HepG2 (cell line): ENCODE data around the gene ZNF132. TPM values are rescaled to one million over a fixed set of nuclear protein-coding genes. Genes with fewer than 3 reads are reported as not detected.
A peak's percentile ranks its signal among the peaks of the same experiment; 100 is the strongest.

Experiments used
- ATAC-seq: fragments of 200-7000 bp; cut with Tn5 transposase; 3 replicates; pipeline ENCODE4 v1.9.1; 2020; ENCODE audit warnings: mild to moderate bottlenecking, moderate library complexity
- BruUV-seq: library from RNA; stranded (reverse); fragments of 400-500 nt; replicated peaks from 2 replicates; lab custom pipeline; 2021; lab: Mats Ljungman, UMichigan
- CTCF ChIA-PET: fragments of 300-600 bp; formaldehyde crosslinking; extraction: SDS; loops from one replicate; lab custom pipeline; 2021; ENCODE audit warnings: low total read pairs, inconsistent platforms, low intra/inter-chr PET ratio; lab: Yijun Ruan, JAX
- POLR2A ChIA-PET: fragments of 350-600 bp; sonication (Branson Sonifier 250); formaldehyde crosslinking; loops from one replicate; lab custom pipeline; 2020; ENCODE audit warnings: antibody characterized with exemption, inconsistent platforms; lab: Yijun Ruan, JAX
- DNase-seq: peaks from one replicate; pipeline ENCODE4 v3.0.0-alpha.2; 2015; ENCODE audit warnings: low spot score
- FAIRE-seq: peaks from 3 replicates; lab custom pipeline; 2011; peaks lifted over from hg19 to GRCh38; lab: Jason Lieb, UNC
- H2AFZ ChIP-seq: one replicate; pipeline ENCODE4 v1.6.1; 2011; ENCODE audit warnings: low read length, inconsistent platforms
- H3K27ac ChIP-seq: fragments of 300-600 bp; 3 replicates; pipeline ENCODE4 v1.8.0; 2011; ENCODE audit warnings: mixed run types, mild to moderate bottlenecking, mixed read lengths, low read length, inconsistent platforms; ENCODE audit not compliant: insufficient read depth; ENCODE audit errors: extremely low read length
- H3K27me3 ChIP-seq, 2 experiments: fragments of 200-600 bp in 1 of 2; 2 replicates in 1 of 2; 3 replicates in 1 of 2; pipeline versions ENCODE4 v1.6.0 to v1.8.0; 2011; ENCODE audit warnings: low read length in 2 of 2, mild to moderate bottlenecking in 2 of 2, moderate library complexity in 2 of 2, inconsistent platforms in 1 of 2; ENCODE audit not compliant: insufficient read depth in 2 of 2, control insufficient read depth in 1 of 2
- H3K36me3 ChIP-seq, 2 experiments: fragments of 200-600 bp in 1 of 2; replicated peaks in 1 of 2; 2 replicates in 1 of 2; 3 replicates in 1 of 2; pipeline versions ENCODE4 v1.5.1 to v1.8.0; 2011; ENCODE audit warnings: low read length in 2 of 2, inconsistent platforms in 1 of 2; ENCODE audit not compliant: insufficient read depth in 2 of 2, control insufficient read depth in 1 of 2
- H3K4me1 ChIP-seq: 2 replicates; pipeline ENCODE4 v1.5.1; 2012; ENCODE audit warnings: low read length, inconsistent platforms; ENCODE audit not compliant: insufficient read depth
- H3K4me2 ChIP-seq: 2 replicates; pipeline ENCODE4 v1.6.0; 2011; ENCODE audit warnings: low read depth, low read length, inconsistent platforms
- H3K4me3 ChIP-seq, 3 experiments: fragments of 200-600 bp in 1 of 3; sonication (generic), shearing (Covaris generic) in 1 of 3; replicated peaks in 1 of 3; 2 replicates each; pipeline ENCODE4 v1.5.1; 2011 to 2016; ENCODE audit warnings: low read length in 3 of 3, inconsistent platforms in 2 of 3, low read depth in 2 of 3, mild to moderate bottlenecking in 2 of 3, control low read depth in 1 of 3, mixed read lengths in 1 of 3; ENCODE audit not compliant: insufficient read depth in 1 of 3
- H3K79me2 ChIP-seq: one replicate; pipeline ENCODE4 v1.6.1; 2011; ENCODE audit warnings: low read length, inconsistent platforms; ENCODE audit not compliant: insufficient read depth
- H3K9ac ChIP-seq: 2 replicates; pipeline ENCODE4 v1.6.0; 2011; ENCODE audit warnings: mild to moderate bottlenecking, low read depth, low read length, inconsistent platforms; ENCODE audit not compliant: insufficient read depth
- H3K9me3 ChIP-seq: 2 replicates; pipeline ENCODE4 v1.5.1; 2012; ENCODE audit warnings: mild to moderate bottlenecking, low read length
- H4K20me1 ChIP-seq: 2 replicates; pipeline ENCODE4 v1.6.0; 2011; ENCODE audit warnings: inconsistent platforms, mild to moderate bottlenecking, low read length, moderate library complexity; ENCODE audit not compliant: insufficient read depth
- NKX3-1 ChIP-seq: sonication (generic); formaldehyde crosslinking; IDR thresholded peaks from 2 replicates; pipeline ENCODE4 v1.5.0; 2020; ENCODE audit warnings: missing genetic modification reagents
- POLR2G ChIP-seq: fragments of 200-400 bp; formaldehyde crosslinking; IDR thresholded peaks from 2 replicates; pipeline ENCODE4 v1.6.1; 2018; ENCODE audit warnings: mild to moderate bottlenecking, low read depth, low read length, moderate library complexity
- TBX3 ChIP-seq: fragments of 450-650 bp; IDR thresholded peaks from 2 replicates; pipeline ENCODE4 v1.6.1; 2017; ENCODE audit warnings: antibody characterized with exemption, mild to moderate bottlenecking, inconsistent platforms, borderline replicate concordance
- ZFP36 ChIP-seq: fragments of 150-350 bp; IDR thresholded peaks from 2 replicates; pipeline ENCODE4 v1.6.1; 2018; ENCODE audit warnings: borderline replicate concordance, low read length, low read depth; ENCODE audit not compliant: partially characterized antibody
- ZNF367 ChIP-seq: sonication (generic); formaldehyde crosslinking; IDR thresholded peaks from 2 replicates; pipeline ENCODE4 v1.4.0; 2020; ENCODE audit warnings: missing genetic modification reagents, borderline replicate concordance
- ZNF431 ChIP-seq: sonication (generic); formaldehyde crosslinking; IDR thresholded peaks from 2 replicates; pipeline ENCODE4 v1.9.0; 2022; ENCODE audit warnings: missing genetic modification reagents, low read depth, mild to moderate bottlenecking, borderline replicate concordance
- ZSCAN9 ChIP-seq: IDR thresholded peaks from 2 replicates; pipeline ENCODE4 v1.6.1; 2016; ENCODE audit warnings: borderline replicate concordance
- WGBS: methylation state at CpG from one replicate; pipeline ENCODE4 v1.1.6; 2017; ENCODE audit warnings: low lambda C conversion rate; 5-methylcytosine and 5-hydroxymethylcytosine counted together
- in situ Hi-C: cut with HindIII; loops from 2 replicates; pipeline ENCODE4 v1.10.0; 2017; ENCODE audit warnings: low pct_unique_long_range_greater_than_20kb; ENCODE audit not compliant: extremely low pct_ligation_motif_present
- intact Hi-C: fragments of 100-400 bp; cut with micrococcal nuclease; formaldehyde crosslinking; loops from one replicate; pipeline ENCODE4 v1.10.0; 2022; ENCODE audit not compliant: unreplicated experiment
- polyA plus RNA-seq, 8 experiments: library from polyadenylated mRNA; depleted of rRNA in 3 of 8; stranded (reverse) in 7 of 8; unstranded in 1 of 8; fragments of >200 nt; fragmentation: Illumina TruSeq in 4 of 8; extraction: Trizol in 4 of 8; gene quantifications; 2 replicates each; pipeline versions ENCODE4 v1.2.1 to v1.2.3, GENCODE V29; 2011 to 2016; ENCODE audit warnings: low read depth in 4 of 8, missing spikeins in 1 of 8, mixed read lengths in 1 of 8; ENCODE audit not compliant: insufficient read depth in 1 of 8
- total RNA-seq, 5 experiments: library from RNA; depleted of rRNA; stranded (reverse); fragments of >200 nt; fragmentation: Illumina TruSeq; extraction: Trizol; gene quantifications; 2 replicates each; pipeline ENCODE4 v1.2.3, GENCODE V29; 2016; ENCODE audit warnings: low read depth in 1 of 5
- TF ChIP-seq, protein P1 (sequence below): sonication (generic); formaldehyde crosslinking; IDR thresholded peaks from 2 replicates; pipeline ENCODE4 v1.5.1; 2020; ENCODE audit warnings: mild to moderate bottlenecking, missing genetic modification reagents, borderline replicate concordance
- TF ChIP-seq, protein P2 (sequence below): sonication (generic); formaldehyde crosslinking; IDR thresholded peaks from 2 replicates; pipeline ENCODE4 v1.4.0; 2020; ENCODE audit warnings: missing genetic modification reagents
- TF ChIP-seq, protein P3 (sequence below), 2 experiments: sonication (generic) in 1 of 2; formaldehyde crosslinking in 1 of 2; IDR thresholded peaks; 2 replicates each; pipeline versions ENCODE4 v1.4.0 to v1.6.1; 2018 to 2020; ENCODE audit warnings: missing genetic modification reagents in 2 of 2, borderline replicate concordance in 1 of 2, low read depth in 1 of 2, mild to moderate bottlenecking in 1 of 2, missing biosample characterization in 1 of 2
- TF ChIP-seq, protein P4 (sequence below): sonication (generic); formaldehyde crosslinking; conservative IDR thresholded peaks from 2 replicates; pipeline ENCODE4 v1.8.1; 2023; ENCODE audit warnings: missing genetic modification reagents

The ZNF132 gene
- total and polyA plus RNA-seq, 2 of the 13 experiments (the other 11 are each of a cell fraction or from before 2014, with no cell fraction given), result not detected

DNA sequence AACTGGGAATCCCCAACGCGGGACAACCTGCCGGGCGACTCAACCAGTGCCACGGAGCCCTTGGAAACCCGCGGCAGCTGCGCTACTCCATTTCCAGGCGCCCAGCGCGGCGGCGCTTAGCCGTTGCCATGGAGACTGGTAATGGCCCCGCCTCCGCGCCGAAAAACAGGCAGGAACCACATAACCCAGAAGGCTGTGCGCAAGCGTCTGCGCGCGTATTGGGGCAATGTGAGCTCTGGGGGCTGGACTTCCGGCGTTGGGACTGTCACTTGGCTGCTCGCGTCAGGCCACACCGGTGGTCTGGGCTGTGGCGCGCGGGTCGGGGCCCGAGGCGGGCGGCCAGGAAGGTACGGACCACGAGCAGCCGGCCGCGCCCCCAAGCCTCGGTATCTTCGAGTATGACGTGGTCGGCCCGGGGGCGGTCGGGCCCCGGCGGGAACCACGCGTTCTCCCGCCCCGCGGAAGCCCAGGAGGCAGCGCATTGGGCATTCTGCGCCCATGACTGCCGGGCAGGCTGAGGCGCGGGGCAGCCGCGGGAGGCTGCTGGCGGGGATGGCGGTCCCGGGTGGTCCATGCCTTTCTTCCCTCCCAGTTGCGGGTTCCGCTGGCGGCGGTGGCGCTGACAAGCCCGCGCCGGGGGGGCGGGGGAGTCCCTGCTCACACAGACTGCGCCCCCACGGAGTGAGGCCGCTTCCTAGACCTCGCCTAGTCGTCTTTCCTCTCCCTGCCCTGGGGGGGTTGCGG lies 11.6 kb upstream of the ZNF132 start, which contains the start of gene ZNF324B:
ZNF324B (plus strand) TSS at position 265 of the 744 bp plus-strand sequence. CDS start 2,080 bp downstream, outside the sequence.
- 1% methylated on average over 17 of the region's 79 CpGs for WGBS
- H3K4me2 ChIP-seq, result peak within 1 kb of the TSS; percentile 88
- peaks cover 7% of the 10 kb centered on the region for H3K4me1 ChIP-seq
- no peak within 1 kb of the TSS for H2AFZ ChIP-seq
- intact Hi-C loops (loop anchor here (2.0 to 5.0 kb wide), 2 partner anchors 15 to 44 kb away; partner anchors contain the start of genes ZNF324 and ZNF584), in situ Hi-C loops (no loop called here)
- peaks cover 21% of the 10 kb centered on the region for H3K9me3 ChIP-seq
- no peaks in the 10 kb centered on the region for H3K27me3 ChIP-seq
- FAIRE-seq (peak; percentile 68), ATAC-seq (peak; percentile 98), DNase-seq (peak; percentile 94)
- peak within 1 kb of the TSS; percentile 68 to 92 (median 83) for H3K4me3 ChIP-seq
- no peaks in the 10 kb centered on the region for H4K20me1 ChIP-seq
- no peak within 1 kb of the TSS for H3K27ac ChIP-seq
- peak within 1 kb of the TSS; percentile 65 for H3K9ac ChIP-seq
- no peaks in the 10 kb centered on the region for H3K36me3 ChIP-seq
- no peaks in the 10 kb centered on the region for H3K79me2 ChIP-seq
- POLR2A ChIA-PET, result interaction anchor here (1.2 to 1.8 kb wide), 3 partner anchors 43 to 124 kb away, joined by 4 to 6 read pairs (median 5); partner anchors contain the start of genes ZNF497 and ZNF584
- CTCF ChIA-PET, result no interaction called here
- BruUV-seq, result no TSS peak
- TF ChIP-seq, protein P1, sequence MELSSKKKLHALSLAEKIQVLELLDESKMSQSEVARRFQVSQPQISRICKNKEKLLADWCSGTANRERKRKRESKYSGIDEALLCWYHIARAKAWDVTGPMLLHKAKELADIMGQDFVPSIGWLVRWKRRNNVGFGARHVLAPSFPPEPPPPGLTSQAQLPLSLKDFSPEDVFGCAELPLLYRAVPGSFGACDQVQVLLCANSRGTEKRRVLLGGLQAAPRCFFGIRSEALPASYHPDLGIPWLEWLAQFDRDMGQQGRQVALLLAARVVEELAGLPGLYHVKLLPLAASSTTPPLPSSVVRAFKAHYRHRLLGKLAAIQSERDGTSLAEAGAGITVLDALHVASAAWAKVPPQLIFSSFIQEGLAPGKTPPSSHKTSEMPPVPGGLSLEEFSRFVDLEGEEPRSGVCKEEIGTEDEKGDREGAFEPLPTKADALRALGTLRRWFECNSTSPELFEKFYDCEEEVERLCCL (CRISPR knock-in tag), result no peak
- TF ChIP-seq, protein P2, sequence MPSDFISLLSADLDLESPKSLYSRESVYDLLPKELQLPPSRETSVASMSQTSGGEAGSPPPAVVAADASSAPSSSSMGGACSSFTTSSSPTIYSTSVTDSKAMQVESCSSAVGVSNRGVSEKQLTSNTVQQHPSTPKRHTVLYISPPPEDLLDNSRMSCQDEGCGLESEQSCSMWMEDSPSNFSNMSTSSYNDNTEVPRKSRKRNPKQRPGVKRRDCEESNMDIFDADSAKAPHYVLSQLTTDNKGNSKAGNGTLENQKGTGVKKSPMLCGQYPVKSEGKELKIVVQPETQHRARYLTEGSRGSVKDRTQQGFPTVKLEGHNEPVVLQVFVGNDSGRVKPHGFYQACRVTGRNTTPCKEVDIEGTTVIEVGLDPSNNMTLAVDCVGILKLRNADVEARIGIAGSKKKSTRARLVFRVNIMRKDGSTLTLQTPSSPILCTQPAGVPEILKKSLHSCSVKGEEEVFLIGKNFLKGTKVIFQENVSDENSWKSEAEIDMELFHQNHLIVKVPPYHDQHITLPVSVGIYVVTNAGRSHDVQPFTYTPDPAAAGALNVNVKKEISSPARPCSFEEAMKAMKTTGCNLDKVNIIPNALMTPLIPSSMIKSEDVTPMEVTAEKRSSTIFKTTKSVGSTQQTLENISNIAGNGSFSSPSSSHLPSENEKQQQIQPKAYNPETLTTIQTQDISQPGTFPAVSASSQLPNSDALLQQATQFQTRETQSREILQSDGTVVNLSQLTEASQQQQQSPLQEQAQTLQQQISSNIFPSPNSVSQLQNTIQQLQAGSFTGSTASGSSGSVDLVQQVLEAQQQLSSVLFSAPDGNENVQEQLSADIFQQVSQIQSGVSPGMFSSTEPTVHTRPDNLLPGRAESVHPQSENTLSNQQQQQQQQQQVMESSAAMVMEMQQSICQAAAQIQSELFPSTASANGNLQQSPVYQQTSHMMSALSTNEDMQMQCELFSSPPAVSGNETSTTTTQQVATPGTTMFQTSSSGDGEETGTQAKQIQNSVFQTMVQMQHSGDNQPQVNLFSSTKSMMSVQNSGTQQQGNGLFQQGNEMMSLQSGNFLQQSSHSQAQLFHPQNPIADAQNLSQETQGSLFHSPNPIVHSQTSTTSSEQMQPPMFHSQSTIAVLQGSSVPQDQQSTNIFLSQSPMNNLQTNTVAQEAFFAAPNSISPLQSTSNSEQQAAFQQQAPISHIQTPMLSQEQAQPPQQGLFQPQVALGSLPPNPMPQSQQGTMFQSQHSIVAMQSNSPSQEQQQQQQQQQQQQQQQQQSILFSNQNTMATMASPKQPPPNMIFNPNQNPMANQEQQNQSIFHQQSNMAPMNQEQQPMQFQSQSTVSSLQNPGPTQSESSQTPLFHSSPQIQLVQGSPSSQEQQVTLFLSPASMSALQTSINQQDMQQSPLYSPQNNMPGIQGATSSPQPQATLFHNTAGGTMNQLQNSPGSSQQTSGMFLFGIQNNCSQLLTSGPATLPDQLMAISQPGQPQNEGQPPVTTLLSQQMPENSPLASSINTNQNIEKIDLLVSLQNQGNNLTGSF (CRISPR knock-in tag), result no peak
- peak; percentile 65; the same call in 1 of the 2 replicates for TF ChIP-seq POLR2G
- TF ChIP-seq ZFP36, result no peak
- TF ChIP-seq TBX3, result no peak
- 0 out of 2 replicates have a peak, but pooled peaks have one; percentile 41 for TF ChIP-seq ZNF431 (CRISPR knock-in tag)
- TF ChIP-seq, protein P3, sequence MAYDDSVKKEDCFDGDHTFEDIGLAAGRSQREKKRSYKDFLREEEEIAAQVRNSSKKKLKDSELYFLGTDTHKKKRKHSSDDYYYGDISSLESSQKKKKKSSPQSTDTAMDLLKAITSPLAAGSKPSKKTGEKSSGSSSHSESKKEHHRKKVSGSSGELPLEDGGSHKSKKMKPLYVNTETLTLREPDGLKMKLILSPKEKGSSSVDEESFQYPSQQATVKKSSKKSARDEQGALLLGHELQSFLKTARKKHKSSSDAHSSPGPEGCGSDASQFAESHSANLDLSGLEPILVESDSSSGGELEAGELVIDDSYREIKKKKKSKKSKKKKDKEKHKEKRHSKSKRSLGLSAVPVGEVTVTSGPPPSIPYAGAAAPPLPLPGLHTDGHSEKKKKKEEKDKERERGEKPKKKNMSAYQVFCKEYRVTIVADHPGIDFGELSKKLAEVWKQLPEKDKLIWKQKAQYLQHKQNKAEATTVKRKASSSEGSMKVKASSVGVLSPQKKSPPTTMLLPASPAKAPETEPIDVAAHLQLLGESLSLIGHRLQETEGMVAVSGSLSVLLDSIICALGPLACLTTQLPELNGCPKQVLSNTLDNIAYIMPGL (CRISPR knock-in tag; IDR thresholded peaks at IDR 0.05; ENCODE audit: borderline replicate concordance in 1 of 2, low read depth in 1 of 2), result 0 out of 4 replicates have a peak, but pooled peaks of 1 of the 2 experiments have one; percentile 26
- TF ChIP-seq, protein P4, sequence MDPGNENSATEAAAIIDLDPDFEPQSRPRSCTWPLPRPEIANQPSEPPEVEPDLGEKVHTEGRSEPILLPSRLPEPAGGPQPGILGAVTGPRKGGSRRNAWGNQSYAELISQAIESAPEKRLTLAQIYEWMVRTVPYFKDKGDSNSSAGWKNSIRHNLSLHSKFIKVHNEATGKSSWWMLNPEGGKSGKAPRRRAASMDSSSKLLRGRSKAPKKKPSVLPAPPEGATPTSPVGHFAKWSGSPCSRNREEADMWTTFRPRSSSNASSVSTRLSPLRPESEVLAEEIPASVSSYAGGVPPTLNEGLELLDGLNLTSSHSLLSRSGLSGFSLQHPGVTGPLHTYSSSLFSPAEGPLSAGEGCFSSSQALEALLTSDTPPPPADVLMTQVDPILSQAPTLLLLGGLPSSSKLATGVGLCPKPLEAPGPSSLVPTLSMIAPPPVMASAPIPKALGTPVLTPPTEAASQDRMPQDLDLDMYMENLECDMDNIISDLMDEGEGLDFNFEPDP (CRISPR knock-in tag), result no peak
- TF ChIP-seq ZSCAN9 (CRISPR knock-in tag), result no peak
- TF ChIP-seq NKX3-1, result no peak
- no peak for TF ChIP-seq ZNF367 (CRISPR knock-in tag)
